Measurements from ENCODE around the gene VEPH1.

The VEPH1 gene

DNA sequence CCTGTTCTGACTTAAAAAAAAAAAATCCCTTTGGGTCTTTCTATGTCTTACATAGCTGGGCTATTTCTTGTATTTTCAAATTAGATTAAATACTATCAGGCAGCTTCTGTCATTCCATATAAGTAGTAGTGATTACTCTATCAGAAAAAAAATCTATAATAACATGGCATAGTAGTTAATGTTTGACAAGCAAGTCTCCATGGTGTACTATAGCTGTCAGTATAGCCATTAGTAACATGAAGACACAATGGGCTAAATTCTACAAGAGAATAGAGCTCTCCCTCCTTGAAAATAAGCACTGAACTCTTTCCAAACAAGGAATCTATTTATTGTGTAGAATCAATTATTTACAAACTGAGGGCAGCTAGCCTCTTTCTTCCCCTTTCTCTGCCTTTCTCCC lies 19.4 kb upstream of the VEPH1 start:
- no peak for DNase-seq

DNA sequence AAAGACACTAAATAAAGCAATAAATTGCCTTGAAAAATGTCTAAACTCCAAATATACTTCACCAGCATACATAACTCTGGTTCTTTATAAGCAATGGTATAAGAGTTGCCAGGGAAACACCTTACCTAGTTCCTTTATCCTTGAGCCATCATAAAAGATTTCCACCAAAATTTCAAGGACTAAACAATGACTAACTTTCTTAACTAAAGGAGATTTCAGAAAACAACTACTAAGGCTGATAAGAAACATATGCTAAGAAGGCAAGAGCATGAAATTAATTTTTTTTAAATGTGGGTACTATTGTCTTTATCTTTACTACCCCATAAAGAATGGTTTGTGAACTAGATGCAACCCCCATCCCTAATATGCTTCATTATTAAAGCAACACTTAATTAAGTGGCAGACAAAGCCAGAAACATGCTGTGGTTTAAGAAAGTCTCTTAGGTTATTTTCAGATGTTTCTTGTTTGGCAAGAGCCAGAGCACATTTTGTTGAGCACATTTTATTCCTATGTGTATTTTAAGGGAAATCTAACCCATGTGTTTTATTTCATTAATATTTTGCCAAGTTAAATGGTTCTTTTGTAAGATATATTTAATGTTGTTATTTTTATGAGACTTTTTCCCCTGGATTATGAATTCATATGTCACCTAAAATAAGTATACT lies 17.4 kb upstream of the VEPH1 start:
- no peak for DNase-seq

DNA sequence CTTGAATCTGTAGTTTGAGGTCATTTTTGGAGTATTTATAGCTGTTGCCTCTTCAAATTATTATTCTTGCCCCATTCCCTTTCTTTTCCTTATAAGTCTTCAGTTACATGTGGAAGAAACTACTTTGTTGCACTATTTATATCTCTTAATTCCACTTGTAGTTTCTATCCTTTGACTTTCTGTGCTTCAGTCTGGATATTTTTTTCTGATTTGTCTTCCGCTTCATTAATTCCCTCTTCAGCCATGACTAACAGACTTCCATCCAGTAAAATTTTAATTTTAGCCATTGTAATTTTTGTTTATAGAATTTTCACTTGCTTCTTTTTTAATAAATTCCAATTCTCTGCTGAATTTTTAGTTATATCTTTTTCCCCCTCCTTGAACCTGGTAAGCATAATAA lies 15.7 kb upstream of the VEPH1 start:
- no peak for DNase-seq

DNA sequence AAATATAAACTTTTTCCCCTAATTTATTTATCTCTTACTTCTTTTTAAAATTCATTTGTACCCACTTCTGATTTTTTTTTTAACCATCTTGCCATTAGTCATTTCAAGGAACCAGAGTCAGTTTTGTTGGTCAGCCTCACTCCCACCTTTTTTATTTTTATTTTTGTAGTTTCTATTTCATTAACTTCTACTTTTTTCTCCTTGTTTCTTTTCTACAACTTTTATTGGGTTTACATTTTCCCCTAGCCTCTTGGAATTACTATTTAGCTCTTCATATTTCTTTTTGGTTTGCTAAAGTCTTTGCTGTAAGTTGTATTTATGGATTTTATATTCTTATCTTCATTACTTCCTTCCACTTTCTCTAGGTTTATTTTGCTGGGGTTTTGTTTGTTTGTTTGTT lies 13.7 kb upstream of the VEPH1 start:
- DNase-seq: no peak

DNA sequence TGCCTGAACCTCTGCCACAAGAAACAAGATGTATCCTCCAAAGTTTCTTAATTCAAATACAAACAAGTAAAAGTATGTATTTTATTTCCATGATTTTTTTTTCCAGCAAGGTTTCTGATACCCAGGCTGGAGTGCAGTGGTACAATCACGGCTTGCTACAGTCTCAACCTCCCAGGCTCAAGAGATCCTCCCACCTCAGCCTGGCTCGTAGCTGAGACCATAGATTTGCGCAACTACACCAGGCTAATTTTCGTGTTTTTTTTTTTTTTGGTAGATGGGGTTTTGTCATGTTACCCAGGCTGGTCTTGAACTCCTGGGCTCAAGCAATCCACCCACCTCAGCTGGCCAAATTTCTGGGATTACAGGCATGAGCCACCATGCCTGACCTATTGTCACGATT lies 12.2 kb upstream of the VEPH1 start:
- DNase-seq: no peak

DNA sequence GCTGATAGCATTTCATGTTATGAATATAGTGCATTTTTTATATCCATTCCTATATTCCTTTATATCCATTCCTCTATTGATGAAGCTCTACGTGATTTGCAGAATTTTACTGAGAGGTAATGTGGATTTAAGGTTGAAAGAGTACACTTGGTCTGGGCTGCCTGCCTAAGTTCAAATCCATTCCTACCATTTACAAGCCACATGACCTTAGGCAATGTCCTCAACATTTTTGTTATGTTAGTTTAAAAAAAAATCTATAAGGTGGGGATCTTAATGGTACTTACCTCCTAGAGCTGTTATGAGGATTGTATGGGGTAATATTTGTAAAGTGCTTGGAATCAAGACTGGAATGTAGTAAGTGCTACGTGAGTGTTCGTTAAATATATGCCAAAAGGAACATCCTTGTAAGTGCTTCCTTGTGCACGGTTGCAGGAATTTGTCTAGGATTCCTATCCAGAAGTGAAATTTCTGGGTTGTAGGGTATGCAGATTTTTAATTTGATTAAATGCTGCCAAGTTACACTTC lies 11.2 kb upstream of the VEPH1 start:
- DNase-seq: no peak

DNA sequence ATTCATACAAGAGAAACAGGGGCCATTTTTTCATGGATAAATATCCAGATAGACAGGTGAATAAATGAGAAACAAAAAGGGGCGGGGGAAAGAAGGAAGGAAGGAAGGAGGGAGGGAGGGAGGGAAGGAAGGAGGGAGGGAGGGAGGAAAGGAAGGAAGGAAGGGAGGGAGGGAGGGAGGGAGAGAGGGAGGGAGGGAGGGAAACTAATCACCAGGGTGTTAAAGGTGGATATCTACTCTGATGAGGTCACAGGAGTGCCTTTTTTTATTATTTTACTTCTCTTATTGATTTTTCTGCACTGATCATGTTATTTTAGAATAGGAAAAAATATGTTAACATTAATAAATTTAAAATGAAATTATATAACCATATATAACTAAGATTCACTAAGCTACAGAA lies 10.4 kb upstream of the VEPH1 start:
- no peak for DNase-seq

DNA sequence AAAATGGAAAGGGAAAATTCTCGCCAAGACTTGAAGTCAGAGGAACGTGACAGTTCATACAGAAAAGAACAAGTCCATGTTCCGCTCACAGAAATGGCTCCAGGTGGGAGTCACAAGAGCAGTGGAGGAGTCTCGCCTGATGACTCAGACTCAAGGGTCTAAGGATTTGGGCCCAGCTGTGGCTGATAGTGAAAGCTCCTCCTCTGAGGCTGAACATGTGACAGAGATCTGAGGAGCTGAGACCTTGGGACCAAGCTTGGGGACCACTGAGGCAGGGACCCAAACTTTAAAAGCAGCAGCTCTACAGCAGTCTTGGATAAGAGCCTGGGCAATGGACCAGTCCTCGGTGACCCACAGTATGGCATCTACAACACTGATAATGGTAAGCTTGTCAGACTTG lies 9.3 kb upstream of the VEPH1 start:
- no peak for DNase-seq

DNA sequence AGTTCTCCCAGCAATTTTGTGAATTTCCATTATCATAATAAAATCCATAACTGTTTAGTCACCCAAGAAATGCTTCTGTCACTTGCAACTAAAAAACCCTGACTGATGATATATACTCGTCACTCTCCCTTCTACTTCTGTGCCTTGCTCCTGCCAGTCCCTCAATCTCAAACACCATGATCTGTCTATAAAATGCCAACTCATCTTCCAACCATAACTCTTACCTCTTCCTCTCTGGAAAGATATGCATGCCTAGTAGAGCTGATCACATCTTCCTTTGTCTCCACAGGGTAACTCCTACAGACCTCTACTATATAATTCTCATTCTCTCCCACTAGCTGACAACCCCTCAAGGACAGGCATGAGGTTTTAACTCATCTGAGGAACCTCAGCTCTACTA lies 5.2 kb upstream of the VEPH1 start:
- no peak for DNase-seq

DNA sequence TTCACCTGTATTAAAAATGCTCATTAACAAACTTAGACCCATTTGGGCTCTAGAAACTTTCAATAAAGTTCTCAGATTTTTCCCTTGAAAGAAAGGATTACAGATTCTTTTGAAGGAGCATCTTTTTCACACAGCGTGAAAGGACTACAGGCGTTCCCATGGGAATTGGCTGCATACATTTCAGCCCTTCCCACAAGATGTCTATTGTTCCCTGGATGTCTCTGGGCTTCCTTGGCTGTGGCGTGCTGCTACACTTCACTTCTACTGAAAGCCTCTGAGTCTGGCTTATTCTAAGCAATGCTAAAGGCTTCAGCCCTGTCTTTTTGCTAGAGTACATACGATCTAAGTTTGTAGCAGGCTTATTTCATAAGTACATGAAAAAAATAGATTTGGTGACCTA lies 1.4 kb downstream of the VEPH1 start:
- DNase-seq: no peak

DNA sequence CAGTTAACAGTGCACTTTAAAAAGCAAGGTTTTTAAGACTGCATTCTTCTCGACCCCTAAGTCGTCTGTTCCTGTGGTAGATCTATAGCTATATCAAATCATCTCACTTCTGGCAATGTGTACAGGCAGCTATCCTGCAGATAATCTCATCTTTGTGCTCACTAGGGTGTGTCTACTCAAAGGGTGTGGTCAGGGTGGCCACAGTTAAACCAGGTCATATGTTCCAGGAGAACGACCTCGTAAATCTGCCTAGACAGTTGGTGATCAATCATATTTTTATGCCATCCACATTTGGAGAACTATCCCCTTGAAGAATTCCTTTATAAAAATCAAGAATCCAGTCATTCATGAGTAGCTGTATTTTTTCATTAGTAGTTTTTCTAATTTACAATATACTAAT lies 3.0 kb downstream of the VEPH1 start:
- DNase-seq: no peak

DNA sequence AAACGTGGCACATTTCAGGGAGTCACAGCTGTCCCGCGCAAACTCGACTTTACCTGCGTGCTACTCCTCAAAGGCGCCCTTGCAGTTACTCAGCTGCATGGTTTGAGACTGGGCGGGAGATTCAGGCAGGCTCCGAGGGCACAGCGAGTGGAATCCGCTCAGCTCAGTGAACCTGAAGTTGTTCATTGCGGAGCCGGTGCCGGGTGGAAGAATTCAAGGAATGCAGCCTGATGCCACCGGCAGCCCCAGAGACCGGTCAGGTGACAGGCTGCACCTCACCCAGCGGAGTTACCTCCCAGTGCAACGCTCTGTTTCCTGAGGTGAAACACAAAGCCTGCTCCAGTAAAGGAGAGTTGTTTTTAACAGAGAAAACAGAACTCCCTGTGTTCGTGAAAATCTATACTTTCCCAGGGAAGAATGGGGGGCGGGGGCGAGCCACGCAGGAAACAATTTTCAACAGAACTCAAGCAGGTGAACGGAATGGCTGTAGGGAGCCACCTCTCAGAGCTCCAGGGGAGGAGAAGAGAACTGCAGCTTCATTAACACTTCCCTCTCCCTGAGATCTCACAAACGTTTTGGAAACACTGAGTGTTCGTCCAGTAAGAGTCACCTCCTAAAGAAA lies 3.8 kb downstream of the VEPH1 start:
- no peak for DNase-seq

DNA sequence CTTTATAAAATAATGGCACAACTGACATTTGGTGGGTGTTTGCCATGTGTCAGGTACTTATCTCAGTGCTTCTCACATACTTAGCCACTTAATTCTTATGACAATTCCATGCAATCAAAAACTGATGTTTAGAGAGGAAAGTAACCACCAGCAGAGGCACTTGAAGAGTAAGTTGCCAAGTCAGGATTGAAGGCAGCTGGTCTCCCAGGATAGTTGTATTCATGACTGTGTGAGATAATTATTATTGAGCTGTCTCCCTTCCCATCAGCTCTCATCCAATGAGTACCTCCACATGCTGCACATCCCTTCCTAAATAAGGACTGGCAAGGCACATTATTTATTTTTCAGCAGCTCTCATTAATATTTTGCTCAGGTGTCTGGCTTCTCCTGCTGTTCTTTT lies 4.8 kb downstream of the VEPH1 start:
- DNase-seq: no peak

DNA sequence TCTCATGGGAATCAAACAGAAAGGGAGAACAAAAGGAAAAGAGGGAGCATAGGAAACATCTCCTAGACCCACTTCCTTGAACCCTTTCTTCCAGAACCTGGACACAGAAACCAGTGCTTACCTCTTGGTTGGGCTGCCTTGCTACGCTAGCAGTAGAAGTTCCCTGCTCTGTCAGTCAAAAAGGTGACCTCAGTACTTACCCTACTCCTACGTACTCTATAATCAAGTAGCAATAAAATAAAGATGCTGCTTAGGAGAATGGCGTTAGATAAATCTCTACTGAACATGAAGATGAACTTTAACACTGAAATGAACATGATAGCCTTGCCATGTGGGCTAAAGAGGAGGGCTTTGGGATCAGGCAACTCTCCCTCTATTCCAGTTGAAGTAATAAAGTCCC lies 7.4 kb downstream of the VEPH1 start:
- DNase-seq: no peak

DNA sequence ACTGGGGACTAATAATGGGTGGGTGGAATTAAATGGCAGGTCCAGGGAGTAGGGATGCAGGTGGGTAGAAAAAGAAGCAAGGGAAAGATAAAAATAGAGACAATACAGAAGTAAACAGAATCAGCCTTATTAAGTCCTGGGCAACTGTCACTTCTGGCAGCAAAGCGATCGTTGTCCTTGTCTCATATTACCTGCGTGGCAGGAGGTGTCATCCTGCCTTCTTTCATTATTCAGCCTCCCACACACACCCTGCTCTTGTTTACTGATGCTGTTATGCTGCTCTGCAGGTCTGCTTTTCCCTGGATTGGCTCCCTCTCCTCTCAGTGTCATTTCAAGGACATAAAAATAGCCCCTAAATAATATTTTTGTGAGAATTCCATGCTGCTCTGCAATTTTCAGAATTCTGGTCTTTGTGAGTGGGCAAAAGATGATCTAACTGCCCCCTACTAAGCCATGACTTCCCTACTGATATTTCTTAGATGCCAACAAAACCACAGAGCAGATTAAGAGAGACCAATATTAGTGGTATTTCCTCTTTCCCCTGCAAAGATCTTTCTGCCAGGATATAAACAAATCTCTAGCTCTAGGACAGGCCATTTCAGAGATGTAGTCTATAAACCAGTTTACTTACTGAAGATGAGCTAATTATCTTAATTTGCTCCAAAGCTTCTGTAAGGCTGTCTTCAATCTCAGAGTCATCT lies 8.5 kb downstream of the VEPH1 start:
- DNase-seq: no peak

DNA sequence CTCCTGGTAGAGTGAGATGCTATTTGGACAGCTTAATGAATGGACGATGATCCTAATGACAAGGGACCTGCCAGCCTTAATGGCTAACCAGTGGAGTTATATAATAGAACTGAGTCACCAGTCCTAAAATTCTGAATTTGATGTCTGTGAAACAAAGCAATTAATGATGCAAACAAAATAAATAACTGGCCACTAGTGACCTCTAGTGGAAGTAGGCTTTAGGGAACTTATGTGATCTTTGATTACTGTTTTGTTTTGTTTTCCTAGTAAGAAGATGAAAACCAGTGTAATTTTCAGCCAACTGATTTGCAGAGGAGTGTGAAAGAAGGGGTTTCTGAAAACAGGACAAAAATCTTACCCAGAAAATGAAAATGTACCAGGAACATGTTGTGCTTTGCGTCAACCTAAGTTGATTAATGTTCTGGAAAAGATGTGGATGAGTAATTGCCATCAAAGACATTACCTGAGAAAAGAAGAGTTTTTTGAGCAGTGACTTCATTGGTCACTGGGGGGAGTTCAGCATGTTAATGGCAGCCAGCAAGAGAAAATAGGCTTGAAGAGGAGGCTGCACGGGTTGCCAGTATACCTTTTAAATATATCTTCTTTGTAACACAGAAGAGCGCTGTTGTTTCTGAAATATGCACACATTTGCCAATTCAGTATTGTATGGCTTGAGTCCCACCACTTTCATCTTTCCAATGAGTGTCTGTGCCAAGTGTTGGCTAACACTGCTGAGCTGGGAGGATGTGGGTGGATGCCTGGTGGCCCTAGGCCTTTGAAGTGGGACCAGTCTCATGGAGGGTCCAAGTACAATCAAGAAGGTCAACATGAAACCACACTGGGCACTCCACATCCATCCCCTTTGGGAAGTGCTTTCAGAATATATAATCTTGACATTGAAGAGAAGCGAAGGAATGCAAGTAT lies 9.3 kb downstream of the VEPH1 start:
- no peak for DNase-seq

DNA sequence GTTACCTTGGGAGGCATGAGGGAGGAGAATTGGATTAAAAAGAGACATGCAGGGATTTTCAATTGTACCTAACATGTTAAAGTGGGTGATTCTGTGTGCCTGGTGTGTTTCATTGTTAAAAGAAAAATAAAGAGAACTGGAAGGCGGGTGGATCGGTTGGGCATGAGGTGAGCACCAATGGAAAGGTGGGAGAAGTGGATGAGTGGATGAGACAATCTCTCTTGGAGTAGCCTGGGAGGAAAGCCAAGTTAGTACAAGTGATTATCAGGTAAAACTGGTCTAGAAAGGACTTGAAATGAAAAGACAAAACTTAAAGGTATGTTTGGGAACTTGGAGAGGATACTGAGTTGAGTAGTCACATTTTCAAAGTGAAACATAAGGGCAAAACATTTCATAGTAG lies 12.1 kb downstream of the VEPH1 start:
- no peak for DNase-seq

DNA sequence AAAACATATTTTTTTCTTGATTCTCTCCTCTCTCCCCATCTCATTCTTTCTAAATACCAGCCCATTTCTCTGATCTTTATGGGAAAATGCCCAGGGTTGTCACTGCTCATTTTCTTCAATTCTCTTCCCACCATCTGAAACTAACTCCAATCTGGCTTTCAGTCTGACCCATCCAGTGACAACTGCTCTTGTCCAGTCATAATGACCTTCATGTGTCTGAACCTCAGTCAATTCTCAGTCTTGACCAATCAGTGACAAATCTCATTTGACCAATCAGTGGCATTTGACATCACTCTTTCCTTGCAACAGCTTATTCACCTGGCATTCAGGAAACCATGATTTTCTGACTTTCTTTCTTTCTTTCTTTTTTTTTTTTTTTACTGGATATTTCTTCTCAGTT lies 15.1 kb downstream of the VEPH1 start:
- DNase-seq: no peak

DNA sequence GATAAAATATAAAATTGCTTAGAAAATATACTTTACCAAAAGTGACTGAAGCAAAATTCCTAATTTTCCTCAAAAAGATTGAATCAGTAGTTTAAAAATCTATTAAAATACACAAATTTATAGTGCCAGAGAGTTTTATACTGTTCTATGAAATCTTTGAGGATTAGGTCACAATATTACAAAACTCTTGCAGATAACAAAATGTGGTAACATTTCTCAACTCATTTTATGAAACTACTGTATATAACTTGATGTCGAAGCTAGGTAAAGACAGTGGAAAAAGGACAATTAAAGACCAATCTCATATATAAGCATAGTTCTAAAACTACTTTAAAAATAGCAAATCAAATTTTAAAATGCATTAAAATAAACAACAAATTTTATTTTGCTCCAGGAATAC lies 15.9 kb downstream of the VEPH1 start:
- DNase-seq: no peak

DNA sequence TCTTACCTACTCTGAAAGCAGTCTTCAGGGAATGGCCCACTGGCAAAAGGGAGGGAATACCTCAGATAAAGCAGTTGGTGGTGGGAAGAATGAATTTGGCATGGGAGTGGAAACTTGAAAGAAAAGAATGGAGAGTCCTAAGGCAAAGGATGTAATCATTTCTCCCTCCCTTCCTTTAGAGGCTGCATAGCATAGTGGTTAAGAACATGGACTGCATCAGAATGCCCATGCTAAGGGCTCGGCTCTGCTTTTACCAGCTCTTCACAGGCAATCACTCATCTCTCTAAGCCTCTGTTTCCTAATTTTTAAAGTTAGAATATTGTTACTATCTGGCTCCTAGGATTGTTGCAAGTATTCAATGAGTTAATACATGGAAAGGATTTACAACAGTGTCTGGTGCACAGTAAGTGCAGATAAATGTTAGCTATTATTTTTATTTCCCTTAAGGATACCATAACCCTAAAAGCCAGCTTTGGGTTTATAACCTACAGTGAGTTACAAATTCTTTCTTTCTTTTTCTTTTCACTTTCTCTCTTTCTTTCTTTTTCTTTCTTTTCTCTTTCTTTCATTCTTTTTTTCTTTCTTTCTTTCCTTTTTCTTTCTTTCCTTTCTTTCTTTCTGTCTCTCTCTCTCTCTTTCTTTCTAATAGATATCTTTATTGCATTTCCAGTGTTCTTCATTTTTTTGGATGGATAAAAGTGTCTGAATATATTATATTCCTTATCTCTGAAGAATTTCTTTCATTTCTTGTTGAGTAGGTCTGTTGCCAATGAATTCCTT lies 23.6 kb downstream of the VEPH1 start:
- no peak for DNase-seq

DNA sequence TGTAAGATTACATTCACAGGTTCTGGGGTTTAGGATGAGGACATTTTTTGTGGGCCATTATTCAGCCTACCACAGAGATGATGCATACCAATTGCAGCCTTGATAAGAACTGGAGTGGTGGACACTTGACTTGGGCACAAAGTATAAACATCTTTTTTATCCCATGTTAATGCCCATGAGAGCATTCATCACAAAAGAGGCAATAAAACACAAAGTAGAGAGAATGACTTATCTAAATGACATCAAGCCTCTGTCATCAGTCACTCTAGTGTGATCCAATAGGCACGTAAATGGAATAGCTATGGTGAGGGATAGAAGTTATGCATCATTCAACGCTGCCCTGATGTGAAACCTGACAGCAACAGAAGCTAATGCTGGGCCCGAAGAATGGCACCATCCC lies 25.8 kb downstream of the VEPH1 start:
- DNase-seq: no peak

DNA sequence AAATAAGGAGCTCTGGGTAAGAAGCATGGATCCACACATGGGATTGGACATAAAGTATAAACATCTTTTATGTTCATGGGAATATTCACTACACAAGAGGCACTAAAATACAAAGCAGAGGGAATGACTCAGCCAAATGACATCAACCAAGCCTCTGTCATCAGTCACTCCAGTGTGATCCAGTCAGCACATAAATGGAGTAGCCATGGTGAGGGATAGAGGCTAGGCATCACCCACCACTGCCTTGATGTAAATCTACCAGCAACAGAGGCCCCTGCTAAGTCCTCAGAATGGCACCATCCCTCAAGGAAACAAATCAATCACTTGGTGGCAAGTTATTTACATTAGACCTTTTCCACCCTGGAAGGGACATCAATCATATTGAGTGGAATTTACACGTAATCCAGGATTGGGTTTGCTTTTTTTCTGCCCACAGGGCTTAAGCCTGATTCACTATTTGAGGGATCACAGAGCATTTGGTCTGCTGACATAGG lies 27.2 kb downstream of the VEPH1 start:
- no peak for DNase-seq

Data from activated naive CD4-positive, alpha-beta T cell treated with Interleukin-2 at 50 U/mL for 16 hours (primary cell).